Lower leg skin (tissue), 4 donors: ENCODE measurements around the gene PCBP1. TPM values are rescaled to one million over a fixed set of nuclear protein-coding genes. Genes with fewer than 3 reads are reported as not detected.
"Not testable (repeated sequence)": the region's sequence is repeated elsewhere in the genome, so short reads cannot be mapped to it uniquely, and the experiment has no call there.

Experiments used
- DNase-seq, 2 donors: peaks; one replicate each; pipeline ENCODE4 v3.0.0-alpha.2; 2019; ENCODE audit warnings: low spot score in 2 of 2
- H3K4me3 ChIP-seq: fragments of 200-600 bp; sonication (generic); 2 replicates; pipeline ENCODE4 v1.5.1; 2017; ENCODE audit warnings: mild to moderate bottlenecking, low read depth; ENCODE audit not compliant: poor library complexity, severe bottlenecking
- POLR2A ChIP-seq, 2 donors: fragments of 450-650 bp; IDR thresholded peaks; one replicate each; pipeline ENCODE4 v1.6.1; 2016 to 2017; ENCODE audit warnings: antibody characterized with exemption in 2 of 2, mild to moderate bottlenecking in 1 of 2, moderate library complexity in 1 of 2
- WGBS, 2 donors: methylation state at CpG; one replicate each; pipeline ENCODE4 v1.1.5; 2018; 5-methylcytosine and 5-hydroxymethylcytosine counted together
- intact Hi-C: fragments of 100-400 bp; cut with DNase I; formaldehyde crosslinking; loops from one replicate; pipeline ENCODE4 v1.15.0; 2023; ENCODE audit warnings: low total_unique reads
- total RNA-seq, 4 donors: library from RNA; depleted of rRNA; stranded (reverse); fragments of >200 nt; gene quantifications; one replicate each; pipeline ENCODE4 v1.1.0, GENCODE V29; 2016
- TF ChIP-seq, protein P1 (sequence below), 3 donors: fragments of 450-650 bp; IDR thresholded peaks; one replicate each; pipeline ENCODE4 v1.5.1; 2016; ENCODE audit warnings: antibody characterized with exemption in 3 of 3, mild to moderate bottlenecking in 3 of 3, moderate library complexity in 2 of 3

PCBP1 gene
- total RNA-seq, 4 donors from 2014 or later = 148 to 247 (median 186) TPM

DNA sequence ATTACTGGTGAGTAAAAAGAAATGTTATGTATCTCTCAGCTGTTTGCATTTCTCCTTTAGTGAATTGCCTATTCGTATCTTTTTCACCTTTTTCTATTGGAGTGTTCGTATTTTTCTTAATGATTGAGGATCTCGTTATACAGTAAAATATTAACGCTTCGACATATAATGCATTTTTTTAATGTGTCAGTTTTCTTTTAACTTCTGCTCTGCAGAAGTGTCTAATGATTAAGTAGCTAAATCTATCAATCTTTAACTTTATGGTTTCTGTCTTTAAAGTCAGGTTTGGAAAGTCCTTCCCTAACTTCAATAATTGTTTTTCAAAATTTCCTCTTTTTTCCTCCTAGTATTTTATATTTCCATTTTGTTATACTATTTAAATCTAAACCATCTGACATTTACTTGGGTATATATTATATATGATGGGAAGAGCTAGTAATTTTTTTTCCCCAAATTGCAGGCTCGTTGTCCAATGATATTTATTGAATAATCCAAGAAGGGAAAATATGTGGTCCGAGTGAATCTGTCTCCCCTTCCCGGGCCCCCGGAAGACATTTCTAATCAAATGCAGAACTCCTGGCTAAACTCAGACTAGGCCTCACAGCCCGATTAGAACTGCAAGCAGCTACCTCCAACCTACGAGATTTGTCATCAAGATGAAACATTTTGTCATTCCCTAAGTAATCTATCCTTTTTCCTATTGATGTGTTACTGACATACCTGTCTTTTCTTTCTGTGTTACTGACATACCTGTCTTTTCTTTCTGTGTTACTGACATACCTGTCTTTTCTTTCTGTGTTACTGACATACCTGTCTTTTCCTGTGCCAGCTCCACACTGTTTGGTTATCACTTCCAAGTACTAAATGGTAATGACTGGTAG, 17.2 kb downstream of the PCBP1 start:
- TF ChIP-seq, protein P1, sequence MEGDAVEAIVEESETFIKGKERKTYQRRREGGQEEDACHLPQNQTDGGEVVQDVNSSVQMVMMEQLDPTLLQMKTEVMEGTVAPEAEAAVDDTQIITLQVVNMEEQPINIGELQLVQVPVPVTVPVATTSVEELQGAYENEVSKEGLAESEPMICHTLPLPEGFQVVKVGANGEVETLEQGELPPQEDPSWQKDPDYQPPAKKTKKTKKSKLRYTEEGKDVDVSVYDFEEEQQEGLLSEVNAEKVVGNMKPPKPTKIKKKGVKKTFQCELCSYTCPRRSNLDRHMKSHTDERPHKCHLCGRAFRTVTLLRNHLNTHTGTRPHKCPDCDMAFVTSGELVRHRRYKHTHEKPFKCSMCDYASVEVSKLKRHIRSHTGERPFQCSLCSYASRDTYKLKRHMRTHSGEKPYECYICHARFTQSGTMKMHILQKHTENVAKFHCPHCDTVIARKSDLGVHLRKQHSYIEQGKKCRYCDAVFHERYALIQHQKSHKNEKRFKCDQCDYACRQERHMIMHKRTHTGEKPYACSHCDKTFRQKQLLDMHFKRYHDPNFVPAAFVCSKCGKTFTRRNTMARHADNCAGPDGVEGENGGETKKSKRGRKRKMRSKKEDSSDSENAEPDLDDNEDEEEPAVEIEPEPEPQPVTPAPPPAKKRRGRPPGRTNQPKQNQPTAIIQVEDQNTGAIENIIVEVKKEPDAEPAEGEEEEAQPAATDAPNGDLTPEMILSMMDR (IDR thresholded peaks at IDR 0.05) = no peak
- TF ChIP-seq POLR2A (IDR thresholded peaks at IDR 0.05) = no peak
- WGBS, 2 donors = 50 to 51% methylated on average over 11 of the region's 11 CpGs
- intact Hi-C loops = no loop called here
- peak in 1 of 2 donors; percentile 84 for DNase-seq
- H3K4me3 ChIP-seq = no peak overlapping the region

DNA sequence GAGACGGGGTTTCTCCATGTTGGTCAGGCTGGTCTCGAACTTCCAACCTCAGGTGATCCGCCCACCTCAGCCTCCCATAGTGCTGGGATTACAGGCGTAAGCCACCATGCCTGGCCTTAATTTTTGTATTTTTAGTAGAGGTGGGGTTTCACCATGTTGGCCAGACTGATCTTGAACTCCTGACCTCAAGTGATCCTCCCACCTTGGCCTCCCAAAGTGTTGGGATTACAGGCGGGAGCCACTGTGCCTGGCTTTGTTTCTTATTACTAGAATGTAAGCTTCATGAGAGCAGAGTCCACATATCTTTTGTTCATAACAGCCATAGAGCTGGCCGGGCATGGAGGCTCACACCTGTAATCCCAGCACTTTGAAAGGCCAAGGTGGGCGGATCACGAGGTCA, 18.9 kb downstream of the PCBP1 start:
- WGBS, 2 donors = 95 to 100% methylated on average over 8 of the region's 8 CpGs

DNA sequence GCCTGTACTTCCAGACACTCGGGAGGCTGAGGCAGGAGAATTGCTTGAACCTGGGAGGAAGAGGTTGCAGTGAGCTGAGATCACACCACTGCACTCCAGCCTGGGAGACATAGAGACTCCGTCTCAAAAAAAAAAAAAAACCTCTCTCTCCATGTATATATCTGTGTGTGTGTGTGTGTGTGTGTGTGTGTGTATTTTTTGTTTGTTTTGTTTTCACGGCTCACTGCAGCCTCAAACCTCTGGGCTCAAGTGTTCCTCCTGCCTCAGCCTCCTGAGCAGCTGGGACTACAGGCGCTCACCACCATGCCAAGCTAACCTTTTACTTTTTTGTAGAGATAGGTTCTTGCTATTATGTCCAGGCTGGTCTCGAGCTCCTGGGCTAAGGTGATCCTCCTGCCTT, 23.1 kb downstream of the PCBP1 start:
- DNase-seq, H3K4me3 ChIP-seq, intact Hi-C loops: not testable (repeated sequence)
- 91 to 93% methylated on average over 5 of the region's 5 CpGs for WGBS, 2 donors

More for the DNA sequence above, 18.9 kb downstream of the PCBP1 start:
- intact Hi-C loops, DNase-seq, H3K4me3 ChIP-seq: not testable (repeated sequence)

DNA sequence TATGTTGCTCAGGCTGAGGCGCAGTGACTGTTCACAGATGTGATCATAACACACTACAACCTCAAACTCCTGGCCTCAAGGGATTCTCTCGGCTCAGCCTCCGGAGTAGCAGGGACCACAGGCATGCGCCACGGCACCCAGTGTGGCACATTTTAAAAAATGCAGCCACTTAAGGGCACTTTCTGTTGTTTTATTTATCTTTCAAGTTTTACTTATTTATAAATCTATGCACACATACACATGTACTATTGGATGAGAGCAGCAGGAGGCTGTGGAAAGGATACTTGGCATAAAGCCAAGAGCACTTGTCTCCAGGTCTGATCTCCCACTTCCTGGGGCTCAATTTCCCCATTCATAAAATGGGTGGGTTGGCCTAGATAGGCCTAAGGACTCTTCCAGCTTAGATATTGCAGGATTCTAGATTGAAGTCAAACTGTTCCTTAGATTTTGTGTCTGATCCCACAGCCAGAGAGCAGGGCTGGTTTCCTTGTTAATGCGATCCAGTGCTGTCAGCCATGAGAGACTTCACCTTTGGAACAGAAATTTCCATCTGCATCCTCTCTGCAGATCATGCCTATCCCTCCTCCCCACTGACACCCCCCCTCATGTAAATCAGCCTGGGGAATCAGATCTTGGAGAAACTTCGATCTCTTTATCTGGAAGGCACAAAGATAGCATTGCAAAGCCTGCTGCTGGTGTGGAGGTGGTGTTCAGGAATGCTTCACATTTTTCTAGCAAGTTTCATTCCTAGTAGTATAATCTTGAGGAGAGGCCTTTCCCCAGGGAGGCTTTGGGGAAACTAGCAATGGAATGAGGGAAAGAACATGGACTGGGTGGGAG, 24.7 kb downstream of the PCBP1 start:
- intact Hi-C loops = no loop called here
- DNase-seq = no peak
- H3K4me3 ChIP-seq = no peak overlapping the region
- TF ChIP-seq, protein P1 (IDR thresholded peaks at IDR 0.05) = no peak
- TF ChIP-seq POLR2A (IDR thresholded peaks at IDR 0.05) = no peak
- WGBS, 2 donors = 87 to 91% methylated on average over 7 of the region's 7 CpGs

DNA sequence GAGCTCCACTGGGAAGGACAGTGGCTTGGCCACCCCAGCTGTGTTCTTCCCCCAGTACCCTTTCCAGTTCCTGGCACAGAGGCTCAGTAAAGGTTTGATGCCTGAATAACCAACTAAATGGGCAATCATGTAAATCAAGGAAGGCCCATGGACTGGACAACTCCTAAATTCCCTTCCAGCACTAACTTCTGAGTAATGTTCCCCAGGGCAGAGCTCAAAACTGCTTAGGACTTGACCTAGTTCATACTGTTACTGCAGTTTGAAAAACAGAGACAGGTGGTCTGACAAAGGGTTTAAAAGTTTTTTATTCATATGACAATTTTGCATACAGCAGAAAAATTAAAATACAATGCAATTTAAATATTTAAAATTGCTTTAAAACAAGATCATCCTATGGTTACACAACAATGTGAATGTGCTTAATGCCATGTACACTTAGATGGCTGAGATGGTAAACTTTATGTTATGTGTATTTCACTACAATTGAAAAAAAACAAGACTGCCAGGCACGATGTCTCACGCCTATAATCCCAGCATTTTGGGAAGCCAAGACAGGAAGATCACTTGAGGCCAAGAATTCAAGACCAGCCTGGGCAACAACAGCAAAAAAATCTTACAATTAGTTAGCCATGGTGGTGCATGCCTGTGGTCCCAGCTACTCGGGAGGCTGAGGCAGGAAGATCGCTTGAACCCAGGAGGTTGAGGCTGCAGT, 26.2 kb downstream of the PCBP1 start:
- WGBS, 2 donors = 75 to 77% methylated on average over 4 of the region's 4 CpGs
- TF ChIP-seq, protein P1 (IDR thresholded peaks at IDR 0.05) = no peak
- no peak for TF ChIP-seq POLR2A (IDR thresholded peaks at IDR 0.05)
- no peak overlapping the region for H3K4me3 ChIP-seq
- DNase-seq = no peak
- intact Hi-C loops = no loop called here

DNA sequence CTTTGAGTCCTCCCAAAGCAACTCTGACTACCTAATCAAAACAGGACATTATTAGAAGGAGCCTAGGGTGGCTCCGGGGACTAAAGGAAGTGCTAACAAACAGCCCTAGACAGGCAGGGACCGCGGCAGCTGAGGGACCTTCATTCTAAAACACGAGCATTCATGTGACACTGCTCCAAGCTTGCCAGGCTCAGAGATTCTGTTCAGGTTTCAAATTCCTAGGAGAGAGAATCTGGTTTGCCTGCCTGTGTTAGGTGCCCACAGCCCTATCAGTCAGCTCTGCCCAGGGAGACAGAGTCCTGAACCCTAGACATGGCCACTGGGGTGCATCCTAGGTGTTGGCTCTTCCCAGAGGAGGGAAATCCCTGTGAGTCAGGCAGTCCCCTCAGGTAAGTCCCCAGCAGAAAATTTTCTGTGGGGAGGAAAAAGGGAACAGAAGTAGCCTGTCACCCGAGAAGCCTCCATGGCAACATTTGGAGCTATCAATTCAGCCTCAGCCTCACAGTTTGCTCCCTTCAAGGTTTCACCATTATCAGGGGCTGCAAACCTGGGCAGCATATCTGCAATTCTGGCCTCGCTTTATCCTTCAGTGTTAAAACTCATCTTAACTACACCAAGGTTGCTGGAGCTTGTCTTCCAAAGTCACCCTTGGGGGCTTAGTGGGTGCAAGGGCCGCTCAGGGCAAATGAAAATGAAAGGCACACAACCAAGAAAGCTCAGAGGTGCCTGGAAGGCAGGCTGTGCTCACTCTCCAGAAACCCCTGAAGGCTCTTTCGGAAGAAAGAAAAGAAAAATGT, 28.6 kb downstream of the PCBP1 start:
- no peak overlapping the region for H3K4me3 ChIP-seq
- WGBS, 2 donors = 79 to 80% methylated on average over 8 of the region's 8 CpGs
- intact Hi-C loops = no loop called here
- DNase-seq = no peak
- TF ChIP-seq, protein P1 (IDR thresholded peaks at IDR 0.05) = no peak
- no peak for TF ChIP-seq POLR2A (IDR thresholded peaks at IDR 0.05)
